ENCODE data around the gene SNTB2.

The SNTB2 gene

GRCh38 chr16:69182730-69183416 is 4.1 kb upstream of the SNTB2 start:
- DNase-seq = no peak

GRCh38 chr16:69187446-69188235 is 677 bp downstream of the SNTB2 start:
- DNase-seq = peak in 5 of 6 experiments; percentile 28 to 78 (median 48)

GRCh38 chr16:69188236-69188549 is 1.2 kb downstream of the SNTB2 start:
- DNase-seq = peak in 4 of 6 experiments; percentile 16 to 78 (median 58)

- no peak for DNase-seq
Observed at GRCh38 chr16:69188716-69189115, 1.8 kb downstream of the SNTB2 start.

- no peak for DNase-seq
Observed at GRCh38 chr16:69190046-69190588, 3.2 kb downstream of the SNTB2 start.

GRCh38 chr16:69190598-69190997 is 3.6 kb downstream of the SNTB2 start:
- DNase-seq = no peak

GRCh38 chr16:69191136-69191535 is 4.2 kb downstream of the SNTB2 start:
- no peak for DNase-seq

GRCh38 chr16:69193855-69194254 is 6.9 kb downstream of the SNTB2 start:
- no peak for DNase-seq

GRCh38 chr16:69194488-69194887 is 7.5 kb downstream of the SNTB2 start:
- no peak for DNase-seq

GRCh38 chr16:69195369-69196029 is 8.5 kb downstream of the SNTB2 start:
- no peak for DNase-seq

- no peak for DNase-seq
Observed at GRCh38 chr16:69197573-69197972, 10.6 kb downstream of the SNTB2 start.

GRCh38 chr16:69199382-69199781 is 12.4 kb downstream of the SNTB2 start:
- no peak for DNase-seq

- no peak for DNase-seq
Observed at GRCh38 chr16:69201291-69201690, 14.3 kb downstream of the SNTB2 start.

GRCh38 chr16:69201787-69202186 is 14.8 kb downstream of the SNTB2 start:
- DNase-seq = no peak

GRCh38 chr16:69204172-69204571 is 17.2 kb downstream of the SNTB2 start:
- no peak for DNase-seq

- DNase-seq = no peak
Observed at GRCh38 chr16:69209735-69210134, 22.8 kb downstream of the SNTB2 start.

- DNase-seq = no peak
Observed at GRCh38 chr16:69217433-69217832, 30.5 kb downstream of the SNTB2 start.

- no peak for DNase-seq
Observed at GRCh38 chr16:69219279-69219678, 32.3 kb downstream of the SNTB2 start.

GRCh38 chr16:69223882-69224281 is 36.9 kb downstream of the SNTB2 start:
- no peak for DNase-seq

GRCh38 chr16:69225121-69225520 is 38.2 kb downstream of the SNTB2 start:
- DNase-seq = no peak

GRCh38 chr16:69233124-69233523 is 46.2 kb downstream of the SNTB2 start:
- DNase-seq = no peak

GRCh38 chr16:69234460-69234859 is 47.5 kb downstream of the SNTB2 start:
- DNase-seq = no peak

GRCh38 chr16:69236319-69236718 is 49.4 kb downstream of the SNTB2 start:
- no peak for DNase-seq

GRCh38 chr16:69237296-69237695 is 50.3 kb downstream of the SNTB2 start:
- no peak for DNase-seq
